ENCODE measurements around the gene PSIP1.
A peak's percentile ranks its signal among the peaks of the same experiment; 100 is the strongest.
"Not testable (repeated sequence)": the region's sequence is repeated elsewhere in the genome, so short reads cannot be mapped to it uniquely, and the experiment has no call there.

PSIP1 gene

DNA sequence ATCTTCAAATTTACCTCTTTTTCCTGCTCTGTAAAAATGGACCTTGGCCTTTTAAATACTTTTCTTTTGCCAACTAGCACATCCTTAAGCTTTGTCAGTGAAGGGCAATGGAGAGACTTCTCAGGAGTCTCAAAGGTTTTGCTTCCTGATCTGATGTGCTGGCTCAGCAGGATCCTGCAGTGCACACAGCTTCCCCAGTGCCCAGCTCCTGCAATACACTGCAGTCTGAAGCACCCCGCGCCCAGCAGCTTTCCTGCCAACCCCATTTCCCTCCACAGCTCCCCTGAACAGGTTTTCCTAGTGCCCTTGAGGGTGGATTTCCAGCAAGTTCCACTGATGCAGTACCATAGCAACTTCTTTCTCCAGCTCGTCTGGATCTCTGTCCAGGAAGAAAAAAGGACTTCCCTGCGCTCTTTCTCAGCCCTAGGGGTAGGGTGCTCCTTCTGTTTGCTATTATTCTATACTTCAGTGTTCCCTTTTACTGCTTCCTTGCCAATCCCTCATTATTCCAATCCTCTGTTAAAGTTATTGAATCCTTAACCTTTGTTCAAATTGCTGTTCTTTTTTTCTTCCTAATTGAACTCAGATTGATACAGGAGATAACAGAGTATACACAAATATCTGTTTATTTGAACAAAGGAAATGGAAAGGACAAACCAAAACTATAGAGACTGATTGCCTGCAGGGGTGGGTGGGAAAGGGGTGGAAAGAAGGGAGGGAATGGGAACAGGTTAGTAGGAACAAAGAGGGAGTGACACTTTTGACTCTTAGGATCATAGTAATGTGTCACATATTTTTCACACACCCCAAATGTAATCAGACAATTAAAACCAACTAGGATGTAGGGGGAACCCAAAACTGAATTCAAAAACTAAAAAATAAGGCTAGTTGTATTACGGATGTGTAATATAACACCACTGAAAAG lies 79.6 kb downstream of the PSIP1 start:
- H3K27ac Mint-ChIP-seq: no peak overlapping the region
- H3K36me3 Mint-ChIP-seq (ENCODE audit: low read depth): peaks cover 50% of the 10 kb centered on the region
- no peak overlapping the region for H3K4me3 Mint-ChIP-seq
- no peaks in the 10 kb centered on the region for H3K9me3 Mint-ChIP-seq
- no peaks in the 10 kb centered on the region for H3K27me3 Mint-ChIP-seq
- H3K4me1 Mint-ChIP-seq (ENCODE audit: low read depth): peaks cover 43% of the 10 kb centered on the region

DNA sequence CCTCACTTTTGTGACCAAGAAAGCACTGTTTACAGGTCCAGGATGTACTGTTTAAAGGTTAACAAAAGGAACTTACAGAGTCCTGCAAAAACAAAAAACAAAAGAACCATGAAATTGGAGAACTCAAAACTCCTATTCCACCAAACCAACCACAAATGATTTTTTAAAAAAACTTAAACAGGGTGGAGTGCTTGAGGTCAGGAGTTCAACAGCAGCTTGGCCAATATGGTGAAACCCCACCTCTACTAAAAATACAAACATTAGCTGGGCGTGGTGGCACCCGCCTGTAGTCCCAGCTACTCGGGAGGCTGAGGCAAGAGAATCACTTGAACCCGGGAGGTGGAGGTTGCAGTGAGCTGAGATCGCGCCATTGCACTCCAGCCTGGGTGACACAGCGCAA lies 83.1 kb downstream of the PSIP1 start:
- H3K27me3 Mint-ChIP-seq, H3K27ac Mint-ChIP-seq, H3K9me3 Mint-ChIP-seq, H3K4me3 Mint-ChIP-seq: not testable (repeated sequence)
- H3K36me3 Mint-ChIP-seq (ENCODE audit: low read depth): peaks cover 46% of the 10 kb centered on the region
- H3K4me1 Mint-ChIP-seq (ENCODE audit: low read depth): peaks cover 61% of the 10 kb centered on the region

DNA sequence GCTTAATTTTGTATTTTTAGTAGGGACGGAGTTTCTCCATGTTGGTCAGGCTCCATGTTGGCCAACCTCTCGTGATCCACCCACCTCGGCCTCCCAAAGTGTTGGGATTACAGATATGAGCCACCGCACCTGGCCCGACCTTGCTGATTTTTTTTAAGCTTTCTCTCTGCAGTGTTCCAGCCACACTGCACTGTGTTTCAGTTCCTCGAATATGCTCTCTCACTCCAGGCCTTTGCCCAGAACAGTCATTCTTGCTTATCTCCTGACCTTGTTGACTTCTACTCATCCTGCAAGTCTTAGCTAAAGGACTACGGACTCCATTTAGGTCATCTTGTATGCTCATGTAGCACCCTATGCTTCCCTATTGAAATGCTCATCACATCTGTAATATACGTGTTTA lies 84.8 kb downstream of the PSIP1 start:
- peak overlapping the region; percentile 32 for H3K27ac Mint-ChIP-seq
- no peaks in the 10 kb centered on the region for H3K9me3 Mint-ChIP-seq
- H3K4me1 Mint-ChIP-seq (ENCODE audit: low read depth): peaks cover 64% of the 10 kb centered on the region
- peaks cover 43% of the 10 kb centered on the region for H3K36me3 Mint-ChIP-seq (ENCODE audit: low read depth)
- no peaks in the 10 kb centered on the region for H3K27me3 Mint-ChIP-seq
- peak overlapping the region; percentile 20 for H3K4me3 Mint-ChIP-seq

DNA sequence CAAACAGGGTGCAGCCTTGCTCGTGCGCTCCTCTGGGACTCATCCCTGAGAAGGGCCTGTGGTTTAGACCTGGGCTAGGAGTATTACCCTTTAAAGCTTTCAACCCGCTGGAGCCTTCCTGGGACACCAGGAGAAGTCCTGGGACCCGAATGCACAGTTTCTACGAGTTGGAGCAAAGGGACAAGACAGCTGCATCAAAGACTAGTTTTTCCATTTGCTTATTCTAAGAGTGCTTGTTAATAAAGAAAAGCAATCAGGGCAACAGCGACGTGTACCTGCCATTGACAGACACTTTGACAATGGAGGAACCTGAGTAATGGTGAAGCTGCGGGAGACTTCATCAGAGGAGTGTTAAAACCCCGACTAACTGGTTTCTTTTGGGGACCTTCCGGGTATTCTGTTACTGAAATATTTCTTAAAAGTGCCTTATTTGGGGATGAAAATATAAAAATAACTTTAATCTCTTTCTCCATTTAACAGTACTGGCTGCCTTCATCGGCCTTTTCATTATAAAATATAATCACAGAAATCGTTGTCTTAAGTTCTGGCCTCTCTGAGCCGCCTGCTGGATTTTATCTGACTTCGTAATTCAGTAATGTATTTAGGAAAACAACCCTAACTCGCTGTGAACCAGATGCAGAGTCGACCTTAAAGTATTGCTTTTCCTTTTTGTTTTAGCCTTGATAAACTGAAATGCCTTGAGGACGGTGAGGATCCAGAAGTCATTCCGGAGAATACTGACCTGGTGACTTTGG lies 87.4 kb downstream of the PSIP1 start:
- Mint-ChIP-seq H3K4me1 (ENCODE audit: low read depth) (peaks cover 41% of the 10 kb centered on the region), H3K36me3 (ENCODE audit: low read depth) (peaks cover 33% of the 10 kb centered on the region), H3K27ac (peak overlapping the region; percentile 88), H3K4me3 (peak overlapping the region; percentile 95), H3K27me3 (no peaks in the 10 kb centered on the region), H3K9me3 (no peaks in the 10 kb centered on the region)

DNA sequence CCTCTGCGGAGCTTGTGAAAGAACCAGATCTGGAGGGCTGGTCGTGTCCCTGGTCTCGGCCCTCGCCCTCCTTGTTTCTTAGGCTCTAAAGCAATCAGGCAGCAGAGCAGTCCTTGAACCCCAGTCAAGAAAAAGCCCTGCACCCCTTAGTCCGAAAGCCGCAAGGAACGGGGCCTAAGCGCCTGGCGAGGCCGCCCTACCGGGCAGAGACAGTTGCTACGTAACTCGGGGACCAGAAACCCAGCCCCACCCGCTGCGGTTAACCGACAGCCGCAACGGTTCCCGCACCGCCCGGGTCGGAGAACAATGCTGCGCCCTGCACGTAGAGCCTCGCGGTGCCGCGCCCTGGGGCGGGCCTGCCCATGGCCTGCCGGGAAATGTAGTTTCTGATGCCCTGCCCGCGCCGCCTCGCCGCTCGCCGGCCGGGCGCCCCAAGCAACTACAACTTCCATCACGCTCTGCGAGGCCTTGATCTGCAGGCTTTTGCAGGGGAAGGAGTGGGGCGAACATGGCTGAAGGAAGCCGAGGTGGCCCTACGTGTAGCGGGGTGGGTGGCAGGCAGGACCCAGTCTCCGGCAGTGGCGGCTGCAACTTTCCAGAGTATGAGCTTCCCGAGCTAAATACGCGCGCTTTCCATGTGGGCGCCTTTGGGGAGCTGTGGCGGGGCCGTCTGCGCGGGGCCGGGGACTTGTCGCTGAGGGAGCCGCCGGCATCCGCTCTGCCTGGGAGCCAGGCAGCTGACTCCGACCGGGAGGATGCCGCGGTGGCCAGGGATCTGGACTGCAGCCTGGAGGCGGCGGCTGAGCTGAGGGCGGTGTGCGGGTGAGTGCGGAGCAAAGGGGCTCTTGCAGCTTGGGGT lies 88.2 kb downstream of the PSIP1 start, which contains the start of gene SNAPC3:
Gene SNAPC3 (plus strand): TSS at position 505 of the 859 bp plus-strand sequence. CDS start 4 bp downstream, at position 509.
- no peaks in the 10 kb centered on the region for H3K27me3 Mint-ChIP-seq
- peak within 1 kb of the TSS; percentile 95 for H3K4me3 Mint-ChIP-seq
- H3K4me1 Mint-ChIP-seq (ENCODE audit: low read depth): peaks cover 38% of the 10 kb centered on the region
- no peaks in the 10 kb centered on the region for H3K9me3 Mint-ChIP-seq
- H3K36me3 Mint-ChIP-seq (ENCODE audit: low read depth): peaks cover 27% of the 10 kb centered on the region
- peak within 1 kb of the TSS; percentile 88 for H3K27ac Mint-ChIP-seq

DNA sequence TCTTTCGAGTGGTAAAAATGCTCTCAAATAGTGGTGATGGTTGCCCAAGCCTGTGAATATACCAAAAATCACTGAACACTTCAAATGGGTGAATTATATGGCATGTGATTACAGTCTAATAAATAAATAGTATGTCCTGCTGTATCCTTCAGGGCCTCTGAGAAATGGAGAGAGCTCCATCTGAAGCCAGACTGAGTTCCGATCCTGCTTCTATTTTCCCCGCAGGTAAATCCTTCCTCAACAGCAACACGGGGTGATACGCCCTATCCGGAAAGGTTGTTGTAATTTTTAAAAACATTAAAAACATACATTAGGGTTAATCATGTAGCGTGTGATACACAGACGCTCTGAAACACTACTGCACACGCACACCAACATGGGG lies 88.8 kb downstream of the PSIP1 start:
- Mint-ChIP-seq H3K4me3 (peak overlapping the region; percentile 95), H3K9me3 (no peaks in the 10 kb centered on the region), H3K27ac (peak overlapping the region; percentile 88), H3K4me1 (ENCODE audit: low read depth) (peaks cover 36% of the 10 kb centered on the region), H3K27me3 (no peaks in the 10 kb centered on the region), H3K36me3 (ENCODE audit: low read depth) (peaks cover 27% of the 10 kb centered on the region)

DNA sequence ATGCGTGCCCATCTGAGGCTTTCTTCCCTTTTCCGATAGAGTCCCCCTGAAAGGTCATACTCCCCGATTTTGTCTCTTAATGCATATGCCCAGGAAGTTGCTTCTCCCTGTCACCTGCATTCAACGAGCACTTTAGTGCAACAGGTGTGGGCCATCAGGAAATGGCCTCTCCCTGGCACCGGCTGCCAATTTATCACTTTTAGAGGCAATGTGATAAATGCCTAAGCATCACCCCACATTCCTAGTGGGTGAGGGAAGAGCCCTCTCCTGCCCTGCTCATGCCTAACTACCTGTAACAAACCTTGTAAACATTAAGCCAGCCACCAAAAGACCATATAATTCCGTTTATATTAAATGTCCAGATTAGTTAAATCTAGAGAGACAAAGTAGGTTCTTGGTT lies 89.2 kb downstream of the PSIP1 start:
- H3K27me3 Mint-ChIP-seq: no peaks in the 10 kb centered on the region
- H3K4me3 Mint-ChIP-seq: peak overlapping the region; percentile 95
- peaks cover 34% of the 10 kb centered on the region for H3K4me1 Mint-ChIP-seq (ENCODE audit: low read depth)
- peaks cover 25% of the 10 kb centered on the region for H3K36me3 Mint-ChIP-seq (ENCODE audit: low read depth)
- no peaks in the 10 kb centered on the region for H3K9me3 Mint-ChIP-seq
- H3K27ac Mint-ChIP-seq: peak overlapping the region; percentile 88

DNA sequence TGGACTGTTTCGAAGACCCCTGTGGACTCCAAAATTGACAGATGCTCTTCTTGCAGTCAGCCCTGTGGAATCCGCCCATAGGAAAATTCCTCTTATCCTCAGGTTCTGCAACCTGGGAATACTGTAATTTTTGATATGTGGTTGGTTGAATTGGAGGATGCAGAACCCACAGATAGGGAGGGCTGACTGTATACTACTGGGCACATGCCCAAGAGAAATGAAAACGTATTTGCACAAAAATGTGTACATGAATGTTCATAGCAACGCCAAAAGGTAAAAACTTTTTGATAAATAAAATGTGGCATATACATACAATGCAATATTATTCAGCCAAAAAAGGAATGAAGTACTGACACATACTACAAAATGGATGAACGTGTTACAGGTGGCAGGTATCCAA lies 90.0 kb downstream of the PSIP1 start:
- peaks cover 18% of the 10 kb centered on the region for H3K36me3 Mint-ChIP-seq (ENCODE audit: low read depth)
- no peak overlapping the region for H3K27ac Mint-ChIP-seq
- peaks cover 26% of the 10 kb centered on the region for H3K4me1 Mint-ChIP-seq (ENCODE audit: low read depth)
- H3K27me3 Mint-ChIP-seq: no peaks in the 10 kb centered on the region
- H3K9me3 Mint-ChIP-seq: no peaks in the 10 kb centered on the region
- no peak overlapping the region for H3K4me3 Mint-ChIP-seq

DNA sequence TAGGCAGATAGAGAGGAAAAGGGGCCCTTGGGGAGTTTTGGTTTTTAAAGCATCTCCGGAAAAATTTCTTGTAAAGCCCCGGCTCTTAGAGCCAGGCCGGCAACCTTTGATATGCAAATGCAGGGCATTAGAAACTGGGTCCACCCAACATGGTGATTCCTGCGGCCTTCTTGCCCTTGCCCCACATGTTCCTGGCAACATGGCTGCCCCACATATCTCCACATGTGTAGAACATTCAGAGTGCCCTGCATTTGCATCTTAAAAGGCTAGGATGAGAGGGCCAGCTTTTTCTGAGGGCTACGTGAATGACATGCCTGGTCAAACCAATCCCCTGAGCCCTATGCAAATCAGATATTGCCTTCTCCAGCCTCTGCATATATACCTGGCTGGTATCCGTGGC lies 93.1 kb downstream of the PSIP1 start:
- H3K27me3 Mint-ChIP-seq: no peaks in the 10 kb centered on the region
- peaks cover 8% of the 10 kb centered on the region for H3K4me1 Mint-ChIP-seq (ENCODE audit: low read depth)
- H3K27ac Mint-ChIP-seq: no peak overlapping the region
- H3K9me3 Mint-ChIP-seq: no peaks in the 10 kb centered on the region
- H3K4me3 Mint-ChIP-seq: no peak overlapping the region
- no peaks in the 10 kb centered on the region for H3K36me3 Mint-ChIP-seq (ENCODE audit: low read depth)

DNA sequence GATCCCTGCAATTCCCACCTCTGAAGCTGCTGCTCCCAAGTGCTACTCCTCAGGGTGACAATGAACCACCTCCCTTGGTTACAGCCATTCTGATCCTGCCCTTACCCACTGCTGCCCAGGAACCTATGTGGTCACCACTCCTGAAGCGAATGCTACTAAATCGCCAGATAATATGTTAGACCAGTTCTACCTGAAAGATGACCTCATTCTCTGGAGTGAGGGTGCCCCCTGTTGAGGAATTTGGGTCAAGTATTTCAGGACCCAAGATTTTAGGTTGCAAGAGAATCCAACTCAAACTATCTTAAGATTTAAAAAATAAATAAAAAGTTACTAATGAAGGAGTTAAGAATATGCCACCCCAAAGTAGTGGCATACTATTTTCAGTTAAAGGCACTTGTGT lies 93.9 kb downstream of the PSIP1 start:
- Mint-ChIP-seq H3K9me3 (no peaks in the 10 kb centered on the region), H3K27ac (no peak overlapping the region), H3K27me3 (no peaks in the 10 kb centered on the region), H3K4me3 (no peak overlapping the region), H3K36me3 (ENCODE audit: low read depth) (no peaks in the 10 kb centered on the region), H3K4me1 (ENCODE audit: low read depth) (peaks cover 4% of the 10 kb centered on the region)

All from stimulated activated naive CD8-positive, alpha-beta T cell treated with anti-CD3 and anti-CD28 coated beads, Interleukin-15, Interleukin-2, amounts not matched to agents 100 ng/mL and 50 ng/mL, for 24 hours (primary cell).